Chondrocyte (in vitro differentiated cells): Measurements from ENCODE around the gene SNRNP200. TPM values are rescaled to one million over a fixed set of nuclear protein-coding genes. Genes with fewer than 3 reads are reported as not detected.

Experiments used
- DNase-seq: peaks from one replicate; pipeline ENCODE4 v3.0.0; 2021; ENCODE audit warnings: mixed read lengths, low spot score
- H3K27ac Mint-ChIP-seq: one replicate; pipeline ENCODE4 v1.8.0; 2021; ENCODE audit warnings: mild to moderate bottlenecking, moderate library complexity, mixed read lengths; ENCODE audit not compliant: unreplicated experiment
- H3K27me3 Mint-ChIP-seq: 2 replicates; pipeline ENCODE4 v1.8.0; 2021; ENCODE audit warnings: low read depth, mixed read lengths
- H3K36me3 Mint-ChIP-seq: 2 replicates; pipeline ENCODE4 v1.8.0; 2021; ENCODE audit warnings: low read depth, mixed read lengths
- H3K4me1 Mint-ChIP-seq: 2 replicates; pipeline ENCODE4 v1.8.0; 2021; ENCODE audit warnings: low read depth, mild to moderate bottlenecking, mixed read lengths
- H3K4me3 Mint-ChIP-seq: one replicate; pipeline ENCODE4 v1.8.0; 2021; ENCODE audit warnings: mild to moderate bottlenecking, moderate library complexity, mixed read lengths; ENCODE audit not compliant: unreplicated experiment
- H3K9me3 Mint-ChIP-seq: 2 replicates; pipeline ENCODE4 v1.8.0; 2021; ENCODE audit warnings: low read depth, mixed read lengths
- total RNA-seq: library from RNA; stranded (reverse); gene quantifications from 3 replicates; pipeline ENCODE4 v1.2.1, GENCODE V29; 2021
- TF ChIP-seq, protein P1 (sequence below): fragments of 200-600 bp; sonication (generic); IDR thresholded peaks from 2 replicates; pipeline ENCODE4 v1.5.0; 2021; ENCODE audit warnings: antibody characterized with exemption, mild to moderate bottlenecking, moderate library complexity

Gene SNRNP200
- total RNA-seq, 1 donor from 2014 or later, result 82.6 TPM

DNA sequence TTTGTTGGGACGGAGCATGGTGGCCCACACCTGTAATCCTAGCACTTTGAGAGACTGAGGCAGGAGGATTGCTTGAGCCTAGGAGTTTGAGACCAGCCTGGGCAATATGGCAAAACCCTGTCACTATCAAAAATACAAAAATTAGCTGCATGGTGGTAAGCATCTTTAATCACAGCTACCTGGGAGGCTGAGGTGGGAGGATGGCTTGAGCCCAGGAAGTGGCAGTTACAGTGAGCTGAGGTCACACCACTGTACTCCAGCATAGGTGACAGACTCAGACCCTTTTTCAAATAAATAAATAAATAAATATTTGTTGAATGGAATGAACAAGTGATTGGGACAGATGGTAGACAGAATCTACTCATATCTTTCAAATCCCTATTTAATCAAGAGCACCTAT lies 14.1 kb upstream of the SNRNP200 start:
- H3K4me3 Mint-ChIP-seq, result no peak overlapping the region
- H3K27ac Mint-ChIP-seq, result no peak overlapping the region
- H3K9me3 Mint-ChIP-seq, result no peaks in the 10 kb centered on the region
- DNase-seq, result no peak
- peaks cover 14% of the 10 kb centered on the region for H3K27me3 Mint-ChIP-seq
- peaks cover 24% of the 10 kb centered on the region for H3K4me1 Mint-ChIP-seq
- TF ChIP-seq, protein P1, sequence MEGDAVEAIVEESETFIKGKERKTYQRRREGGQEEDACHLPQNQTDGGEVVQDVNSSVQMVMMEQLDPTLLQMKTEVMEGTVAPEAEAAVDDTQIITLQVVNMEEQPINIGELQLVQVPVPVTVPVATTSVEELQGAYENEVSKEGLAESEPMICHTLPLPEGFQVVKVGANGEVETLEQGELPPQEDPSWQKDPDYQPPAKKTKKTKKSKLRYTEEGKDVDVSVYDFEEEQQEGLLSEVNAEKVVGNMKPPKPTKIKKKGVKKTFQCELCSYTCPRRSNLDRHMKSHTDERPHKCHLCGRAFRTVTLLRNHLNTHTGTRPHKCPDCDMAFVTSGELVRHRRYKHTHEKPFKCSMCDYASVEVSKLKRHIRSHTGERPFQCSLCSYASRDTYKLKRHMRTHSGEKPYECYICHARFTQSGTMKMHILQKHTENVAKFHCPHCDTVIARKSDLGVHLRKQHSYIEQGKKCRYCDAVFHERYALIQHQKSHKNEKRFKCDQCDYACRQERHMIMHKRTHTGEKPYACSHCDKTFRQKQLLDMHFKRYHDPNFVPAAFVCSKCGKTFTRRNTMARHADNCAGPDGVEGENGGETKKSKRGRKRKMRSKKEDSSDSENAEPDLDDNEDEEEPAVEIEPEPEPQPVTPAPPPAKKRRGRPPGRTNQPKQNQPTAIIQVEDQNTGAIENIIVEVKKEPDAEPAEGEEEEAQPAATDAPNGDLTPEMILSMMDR, result no peak
- H3K36me3 Mint-ChIP-seq, result no peaks in the 10 kb centered on the region

DNA sequence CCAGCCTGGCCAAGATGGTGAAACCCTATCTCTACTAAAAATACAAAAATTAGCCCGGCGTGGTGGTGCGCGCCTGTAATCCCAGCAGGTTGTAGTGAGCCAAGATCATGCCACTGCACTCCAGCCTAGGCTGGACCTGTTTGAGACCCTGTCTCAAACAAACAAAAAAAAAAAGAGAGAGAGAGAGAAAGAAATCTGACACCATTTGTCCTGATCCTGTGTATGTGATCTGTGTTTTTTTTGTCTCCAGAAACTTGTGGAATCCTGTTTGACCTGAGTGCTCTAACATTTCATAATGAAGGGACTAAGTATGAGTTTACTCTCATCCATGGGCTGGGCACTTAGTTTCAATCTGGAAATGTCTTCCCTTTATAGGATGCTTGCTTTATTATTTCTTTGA lies 13.4 kb upstream of the SNRNP200 start:
- no peak for DNase-seq
- H3K27me3 Mint-ChIP-seq, result peaks cover 14% of the 10 kb centered on the region
- TF ChIP-seq, protein P1, result no peak
- H3K4me3 Mint-ChIP-seq, result no peak overlapping the region
- no peaks in the 10 kb centered on the region for H3K36me3 Mint-ChIP-seq
- no peaks in the 10 kb centered on the region for H3K9me3 Mint-ChIP-seq
- no peak overlapping the region for H3K27ac Mint-ChIP-seq
- H3K4me1 Mint-ChIP-seq, result peaks cover 24% of the 10 kb centered on the region

DNA sequence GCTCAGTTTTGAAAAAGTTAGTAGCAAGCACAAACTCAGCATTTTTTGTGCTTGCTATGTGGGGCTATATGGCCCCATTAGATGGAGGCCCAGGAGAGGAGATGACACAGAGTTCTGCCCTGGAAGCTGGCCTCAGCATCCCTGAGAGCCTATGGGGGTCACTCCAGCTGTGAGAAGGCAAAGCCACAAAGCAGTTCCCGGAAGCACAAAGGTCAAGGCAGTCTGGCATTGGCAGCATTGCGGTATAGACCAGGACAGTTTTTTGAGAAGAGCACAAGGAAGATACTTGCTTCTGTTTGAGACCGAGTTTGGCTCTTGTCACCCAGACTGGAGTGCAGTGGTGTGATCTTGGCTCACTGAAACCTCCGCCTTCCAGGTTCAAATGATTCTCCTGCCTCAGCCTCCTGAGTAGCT lies 12.2 kb upstream of the SNRNP200 start:
- TF ChIP-seq, protein P1, result no peak
- Mint-ChIP-seq H3K36me3 (no peaks in the 10 kb centered on the region), H3K4me3 (no peak overlapping the region), H3K4me1 (peaks cover 24% of the 10 kb centered on the region), H3K9me3 (no peaks in the 10 kb centered on the region), H3K27me3 (peaks cover 8% of the 10 kb centered on the region), H3K27ac (no peak overlapping the region)
- no peak for DNase-seq

DNA sequence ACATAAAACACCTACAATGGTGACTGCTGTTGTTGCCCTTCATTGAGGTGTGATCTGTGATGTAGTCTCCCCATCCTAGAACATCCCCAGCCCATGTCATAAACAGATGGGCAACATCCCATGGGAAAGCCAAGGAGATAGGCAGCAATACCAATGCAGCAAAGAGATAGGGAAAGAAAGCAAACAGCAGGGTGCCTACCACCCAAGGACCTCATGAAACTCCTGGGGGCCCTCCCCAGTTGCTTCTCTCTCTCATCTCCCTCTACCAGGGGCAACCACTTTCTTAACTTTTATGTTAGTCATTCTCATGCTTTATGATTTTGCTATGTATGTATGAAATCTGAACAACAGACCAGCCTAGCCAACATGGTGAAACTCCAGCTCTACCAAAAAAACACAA lies 11.7 kb upstream of the SNRNP200 start:
- Mint-ChIP-seq H3K36me3 (no peaks in the 10 kb centered on the region), H3K9me3 (no peaks in the 10 kb centered on the region), H3K4me3 (no peak overlapping the region), H3K4me1 (peaks cover 22% of the 10 kb centered on the region), H3K27ac (no peak overlapping the region), H3K27me3 (peaks cover 6% of the 10 kb centered on the region)
- TF ChIP-seq, protein P1, result no peak
- DNase-seq, result no peak

DNA sequence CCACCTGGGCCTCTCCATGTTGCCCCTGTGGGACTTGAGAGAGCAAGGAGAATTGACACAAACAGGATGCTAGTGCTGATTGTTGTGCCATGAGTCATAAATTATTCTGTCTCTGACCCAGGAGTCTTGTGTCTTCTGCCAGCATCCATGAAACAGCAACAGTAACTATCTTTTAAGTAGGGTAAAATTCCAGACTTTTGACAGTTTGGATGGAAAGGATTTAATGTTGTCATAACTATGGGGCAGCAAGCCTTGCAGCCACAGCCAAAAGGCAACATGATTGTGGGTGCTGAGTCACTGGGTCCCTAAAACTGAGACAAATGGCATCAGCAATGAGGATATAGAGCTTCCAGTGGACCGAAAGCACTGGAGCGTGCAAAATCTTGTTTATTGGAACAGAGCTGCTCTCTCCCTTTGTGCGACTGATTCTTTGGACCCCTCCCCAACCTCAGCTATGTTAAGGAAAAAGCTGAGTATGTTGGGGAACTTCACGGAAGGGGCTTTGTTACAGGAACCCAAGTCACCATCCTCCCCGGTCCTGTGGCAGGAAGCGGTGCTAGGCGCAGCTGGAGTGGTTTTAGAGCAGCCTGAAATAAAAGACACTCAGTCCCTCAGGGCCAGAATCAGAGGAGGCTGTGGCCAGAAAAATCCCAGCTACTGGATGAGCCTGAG lies 10.2 kb upstream of the SNRNP200 start:
- Mint-ChIP-seq H3K27ac (peak overlapping the region; percentile 37), H3K4me3 (no peak overlapping the region), H3K9me3 (no peaks in the 10 kb centered on the region), H3K4me1 (peaks cover 13% of the 10 kb centered on the region), H3K36me3 (no peaks in the 10 kb centered on the region), H3K27me3 (peaks cover under 1% of the 10 kb centered on the region)
- no peak for DNase-seq
- TF ChIP-seq, protein P1, result no peak
